MV-4-11 (cell line): ENCODE results near the gene MOSPD3.
A peak's percentile ranks its signal among the peaks of the same experiment; 100 is the strongest.
"Not testable (repeated sequence)": the region's sequence is repeated elsewhere in the genome, so short reads cannot be mapped to it uniquely, and the experiment has no call there.

Experiments used
- DNase-seq: peaks from one replicate; lab custom pipeline; 2025; lab: John Stamatoyannopoulos, UW

The MOSPD3 gene

GRCh38 chr7:100626530-100627237 is 14.3 kb downstream of the MOSPD3 start:
- DNase-seq: peak; percentile 69

GRCh38 chr7:100627238-100627549 is 14.9 kb downstream of the MOSPD3 start:
- no peak for DNase-seq

GRCh38 chr7:100629117-100629716 is 16.9 kb downstream of the MOSPD3 start:
- peak; percentile 57 for DNase-seq

- no peak for DNase-seq
Measured at GRCh38 chr7:100630066-100630465, 17.7 kb downstream of the MOSPD3 start.

- peak; percentile 60 for DNase-seq
Measured at GRCh38 chr7:100632951-100633717, 20.8 kb downstream of the MOSPD3 start.

GRCh38 chr7:100639995-100640516 is 27.7 kb downstream of the MOSPD3 start:
- DNase-seq: no peak

- DNase-seq: no peak
Measured at GRCh38 chr7:100640517-100641440, 28.4 kb downstream of the MOSPD3 start.

- no peak for DNase-seq
Measured at GRCh38 chr7:100641463-100641859, 29.1 kb downstream of the MOSPD3 start, which contains the start of gene TFR2. Gene TFR2 (minus strand): TSS chr7:100641552. CDS start chr7:100641509, 43 bp downstream.

GRCh38 chr7:100641860-100642533 is 29.7 kb downstream of the MOSPD3 start:
- no peak for DNase-seq

GRCh38 chr7:100642534-100642907 is 30.2 kb downstream of the MOSPD3 start:
- DNase-seq: no peak

- DNase-seq: no peak
Measured at GRCh38 chr7:100649826-100650565, 37.7 kb downstream of the MOSPD3 start.

- no peak for DNase-seq
Measured at GRCh38 chr7:100654908-100655831, 42.8 kb downstream of the MOSPD3 start.

- DNase-seq: no peak
Measured at GRCh38 chr7:100655908-100656674, 43.8 kb downstream of the MOSPD3 start, which contains the start of gene ACTL6B. Gene ACTL6B (minus strand): TSS chr7:100656448. CDS start chr7:100656354, 94 bp downstream.

GRCh38 chr7:100662194-100662776 is 49.9 kb downstream of the MOSPD3 start:
- DNase-seq: not testable (repeated sequence)
